Muscle of back (tissue), 11 donors: ENCODE data around the gene STAT4. TPM values are rescaled to one million over a fixed set of nuclear protein-coding genes. Genes with fewer than 3 reads are reported as not detected.
A peak's percentile ranks its signal among the peaks of the same experiment; 100 is the strongest.
"Not testable (repeated sequence)": the region's sequence is repeated elsewhere in the genome, so short reads cannot be mapped to it uniquely, and the experiment has no call there.

Experiments used
- DNase-seq, 3 donors: peaks; one replicate each; pipeline versions ENCODE4 v3.0.0 to v3.0.0-alpha.2; 2013
- polyA plus RNA-seq, 10 donors: library from polyadenylated mRNA; unstranded; fragments of 120-200 nt; gene quantifications; one replicate each; pipeline ENCODE4 v1.2.1, GENCODE V29; 2013; ENCODE audit not compliant: insufficient read length in 10 of 10

STAT4 gene
- polyA plus RNA-seq, 10 donors: 0.47 to 3.7 (median 1.8) TPM

DNA sequence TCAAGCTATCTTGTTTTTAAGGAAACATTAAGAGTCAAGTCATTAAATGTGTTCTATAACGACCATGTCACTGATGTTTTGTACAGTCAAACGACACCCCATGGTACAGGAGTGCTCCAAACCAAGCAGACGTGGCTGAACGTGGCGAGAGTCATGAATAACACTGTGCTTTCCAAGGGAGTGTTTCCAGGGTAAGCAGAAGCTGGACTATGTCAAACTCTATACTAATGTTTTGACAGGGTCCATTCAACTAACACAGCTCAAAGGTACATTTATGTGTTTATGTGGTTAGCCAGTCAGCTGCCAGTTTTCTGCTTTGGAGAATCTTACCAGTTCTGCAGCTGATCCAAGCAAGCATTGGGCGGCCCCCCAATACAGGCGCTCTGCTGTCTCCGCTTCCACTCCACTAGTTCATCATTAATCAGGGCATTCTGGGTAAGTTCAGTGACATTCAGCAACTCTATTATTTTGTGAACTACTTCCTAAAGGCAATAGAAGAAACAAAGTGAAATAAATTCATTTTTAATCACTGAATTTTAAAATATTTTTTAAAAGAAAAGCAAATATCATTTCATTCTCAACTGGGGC is 153.2 kb downstream of the STAT4 start:
- no peak for DNase-seq

- DNase-seq: no peak
Observed at GRCh38 chr2:190996947-190997346, 153.8 kb downstream of the STAT4 start.

DNA sequence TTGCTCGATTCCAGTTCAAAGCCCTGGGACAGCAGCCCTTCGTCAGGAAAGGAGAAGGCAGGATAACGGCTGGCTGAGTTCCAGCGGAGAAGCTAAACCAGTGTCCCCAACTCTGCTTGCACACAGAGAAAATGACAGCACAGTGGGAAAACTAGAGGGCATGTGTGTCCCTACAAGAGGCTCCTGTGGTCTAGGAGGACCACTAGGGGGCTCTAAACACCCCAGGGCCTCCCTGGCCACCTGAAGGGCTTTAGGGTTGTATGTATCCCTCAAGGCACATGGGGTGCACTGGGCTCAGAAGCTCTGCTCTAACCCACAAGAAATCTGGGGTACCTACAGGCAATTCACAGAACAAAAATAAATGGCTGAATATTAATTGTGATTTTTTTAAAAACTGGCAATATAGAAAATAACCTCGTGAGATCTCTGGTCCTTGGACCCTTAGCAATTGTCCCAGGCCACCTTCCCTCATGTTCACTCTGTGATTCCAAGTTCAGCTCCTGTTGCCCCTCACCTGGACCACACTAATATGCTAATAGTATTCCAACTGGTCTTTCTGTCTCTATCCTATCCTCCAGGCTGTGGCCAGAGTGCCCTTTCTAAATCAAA is 154.4 kb downstream of the STAT4 start:
- DNase-seq: no peak

- not testable (repeated sequence) for DNase-seq
Observed at GRCh38 chr2:190995315-190995714, 155.5 kb downstream of the STAT4 start.

DNA sequence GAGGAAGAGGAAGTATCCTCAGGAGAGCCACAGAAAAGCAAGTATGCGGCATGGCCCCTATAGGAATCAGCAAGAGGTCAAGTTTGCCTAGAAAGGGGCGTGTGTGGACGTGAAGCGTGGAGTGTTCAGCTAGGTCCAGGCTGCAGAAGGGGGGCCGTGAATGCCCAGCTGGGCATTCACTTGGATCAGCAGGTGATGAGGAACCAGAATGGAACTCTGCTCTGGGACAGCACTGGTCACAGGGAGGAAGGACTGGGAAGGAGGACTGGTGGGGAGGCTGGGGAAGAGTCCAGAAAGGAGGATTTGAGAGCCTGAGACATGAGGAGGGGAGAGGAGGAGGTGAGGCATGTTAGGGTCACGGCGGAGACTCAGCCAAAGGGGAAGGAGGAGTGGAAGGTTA is 156.6 kb downstream of the STAT4 start:
- DNase-seq: no peak

DNA sequence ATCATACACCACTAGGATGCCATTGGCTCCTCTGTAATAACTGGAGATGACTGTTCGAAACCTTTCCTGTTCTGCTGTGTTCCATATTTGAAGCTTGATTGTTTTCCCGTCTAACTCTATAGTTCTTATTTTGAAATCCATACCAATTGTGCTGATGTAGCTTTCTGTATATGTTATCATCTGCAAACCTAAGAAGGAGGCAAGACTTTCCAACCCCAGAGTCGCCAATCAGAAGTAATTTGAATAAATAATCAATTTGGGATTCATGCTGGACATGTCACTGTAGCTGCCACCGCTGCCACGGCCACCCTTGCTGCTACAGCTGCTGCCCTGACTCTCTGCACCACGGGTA is 157.5 kb downstream of the STAT4 start:
- no peak for DNase-seq

GRCh38 chr2:190990132-190990531 is 160.7 kb downstream of the STAT4 start:
- no peak for DNase-seq

- no peak for DNase-seq
Observed at GRCh38 chr2:190988910-190989309, 161.9 kb downstream of the STAT4 start.

DNA sequence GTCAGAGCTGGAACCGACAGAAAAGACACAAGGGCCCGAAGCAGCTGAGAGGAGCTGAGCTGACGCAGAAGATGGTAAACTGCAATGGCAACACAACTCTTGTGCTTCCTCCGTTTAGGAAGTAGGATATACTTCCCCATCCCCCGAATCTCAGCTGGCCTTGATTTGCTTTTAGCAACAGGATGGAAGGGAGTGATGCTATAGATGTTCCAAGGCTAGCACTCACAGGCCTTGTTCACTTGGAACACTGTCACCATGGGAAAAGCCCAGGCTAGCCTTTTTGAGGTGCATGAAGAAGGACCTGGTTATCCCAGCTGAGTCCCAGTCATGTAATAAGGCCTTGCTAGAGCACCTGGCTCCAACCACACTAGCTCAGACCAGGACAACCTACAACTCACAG is 162.9 kb downstream of the STAT4 start:
- DNase-seq: no peak

GRCh38 chr2:190987116-190987515 is 163.7 kb downstream of the STAT4 start:
- DNase-seq: no peak

GRCh38 chr2:190986221-190986953 is 164.4 kb downstream of the STAT4 start:
- no peak for DNase-seq

DNA sequence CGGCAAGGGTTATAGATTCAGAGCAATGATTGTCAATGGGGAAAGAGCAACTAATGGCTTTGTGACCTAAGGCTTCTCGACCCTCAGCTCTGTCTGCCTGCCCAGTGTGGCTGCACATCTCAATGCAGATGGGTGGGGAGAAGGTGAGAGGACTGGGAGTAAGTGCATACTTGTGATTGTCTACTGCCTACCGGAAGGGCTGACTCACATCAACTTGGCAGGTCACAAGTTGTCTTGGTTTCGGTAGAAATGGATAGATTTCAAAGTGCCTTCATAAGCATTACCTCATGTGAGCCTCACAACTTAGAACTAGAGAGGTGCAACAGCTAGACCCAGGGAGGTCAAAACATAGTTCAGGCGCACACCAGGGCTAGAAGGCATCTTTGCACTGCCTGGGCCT is 166.2 kb downstream of the STAT4 start:
- DNase-seq: no peak

- DNase-seq: no peak
Observed at GRCh38 chr2:190982262-190983034, 168.3 kb downstream of the STAT4 start.

GRCh38 chr2:190981733-190982132 is 169.1 kb downstream of the STAT4 start:
- no peak for DNase-seq

DNA sequence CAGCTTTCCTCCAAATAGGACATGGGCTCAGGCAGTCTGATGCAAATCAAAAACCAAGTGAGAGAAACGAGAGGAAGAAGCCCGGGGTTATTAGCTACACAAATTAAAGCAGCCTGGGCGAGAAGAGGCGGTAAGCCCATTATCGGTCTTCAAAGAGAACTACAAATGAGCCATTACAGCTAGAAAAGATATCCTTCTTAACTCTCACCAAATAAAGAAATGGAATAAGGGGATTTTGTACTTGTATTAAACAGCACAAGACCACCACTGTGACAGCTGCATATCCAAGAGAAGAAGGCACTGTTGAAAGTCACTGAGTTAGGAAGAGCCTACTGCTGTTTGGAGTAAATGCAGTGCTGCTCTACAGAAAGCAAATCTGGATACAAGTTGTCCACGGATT is 169.5 kb downstream of the STAT4 start:
- DNase-seq: no peak

DNA sequence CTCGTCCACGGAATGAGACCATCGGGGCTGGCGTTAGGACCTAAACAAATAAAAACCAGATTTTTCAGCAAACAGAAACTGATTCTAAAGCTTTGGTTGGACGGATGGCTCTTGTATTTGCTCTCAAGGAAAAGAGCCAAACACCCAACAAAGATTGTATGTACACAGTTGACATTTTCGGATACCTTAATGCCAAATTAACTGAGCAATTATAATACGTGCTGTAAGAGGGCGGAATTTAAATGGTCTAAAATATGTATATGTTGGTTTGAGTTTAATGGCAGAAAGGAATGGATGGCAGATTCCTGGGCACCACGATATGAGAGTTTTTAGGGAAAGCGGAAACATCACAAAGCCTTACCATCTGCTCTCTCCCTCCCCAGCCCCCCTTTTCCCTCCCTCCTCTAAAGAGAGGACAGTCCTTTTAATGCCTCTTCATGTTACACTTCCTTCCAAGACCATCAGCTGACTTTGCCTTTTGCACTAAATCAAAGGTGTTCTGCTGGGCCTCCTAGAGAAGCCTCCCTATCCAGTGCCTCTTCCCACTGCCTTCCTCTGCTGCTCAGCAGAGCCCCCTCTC is 170.1 kb downstream of the STAT4 start:
- DNase-seq: no peak

DNA sequence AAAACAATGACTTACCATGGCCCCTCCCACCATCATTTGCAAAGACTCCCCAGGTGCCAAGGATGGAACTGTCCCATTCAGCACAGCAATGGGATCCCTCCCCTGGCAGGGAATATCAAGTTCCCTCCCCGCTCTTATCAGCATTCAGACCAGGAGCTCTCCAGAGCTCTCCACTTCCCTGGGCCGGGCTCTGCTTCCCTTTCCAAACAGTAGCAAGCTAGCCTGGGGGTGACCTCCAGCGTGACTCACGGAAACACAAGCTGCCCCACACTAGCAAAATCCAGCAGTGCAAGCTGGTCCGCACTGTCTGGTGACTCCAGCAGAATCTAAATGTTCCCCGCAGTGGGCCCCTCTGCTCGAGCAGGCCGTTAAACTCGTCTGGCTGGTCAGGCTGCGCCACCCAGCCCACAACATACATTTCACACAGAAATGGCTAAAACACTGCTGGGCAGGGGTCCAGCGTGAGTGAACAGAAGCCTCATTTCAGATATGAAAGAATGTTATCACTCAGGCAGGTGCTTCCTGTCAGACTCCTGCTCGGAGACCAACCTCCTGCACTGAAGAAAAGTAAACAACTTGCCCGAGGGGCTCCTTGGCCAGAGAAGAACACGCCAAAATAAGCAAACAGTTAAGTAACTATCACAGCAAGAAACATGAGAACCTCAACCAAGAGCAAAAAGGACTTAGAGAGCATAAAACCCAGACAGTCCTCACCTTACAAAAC is 170.7 kb downstream of the STAT4 start:
- peak in 2 of 3 donors; percentile 25 to 70 for DNase-seq
